Endothelial cell of umbilical vein (primary cell): Measurements from ENCODE around the gene DNASE2. TPM values are rescaled to one million over a fixed set of nuclear protein-coding genes. Genes with fewer than 3 reads are reported as not detected.

ENCODE experiments used
- BruUV-seq: library from RNA; stranded (reverse); fragments of 400-500 nt; replicated peaks from 2 replicates; lab custom pipeline; 2021; lab: Mats Ljungman, UMichigan
- CTCF ChIA-PET: fragments of 300-600, 350-600 bp; sonication (Branson Sonifier 250); formaldehyde crosslinking; loops from one replicate; lab custom pipeline; 2021; ENCODE audit warnings: antibody characterized with exemption, inconsistent platforms; lab: Charles Lee
- POLR2A ChIA-PET: fragments of 300-600, 350-600 bp; sonication (Branson Sonifier 250); formaldehyde crosslinking; loops from one replicate; lab custom pipeline; 2021; ENCODE audit warnings: antibody characterized with exemption, inconsistent platforms; lab: Charles Lee
- DNase-seq: peaks from one replicate; pipeline ENCODE4 v3.0.0-alpha.2; 2011; ENCODE audit warnings: low read depth, low spot score
- FAIRE-seq: peaks from 2 replicates; lab custom pipeline; 2011; peaks lifted over from hg19 to GRCh38; lab: Jason Lieb, UNC
- H2AFZ ChIP-seq: 2 replicates; pipeline ENCODE4 v1.6.0; 2012; ENCODE audit warnings: low read depth, low read length, control low read depth, inconsistent platforms
- H3K27ac ChIP-seq: 2 replicates; pipeline ENCODE4 v1.5.1; 2011; ENCODE audit warnings: low read depth, mild to moderate bottlenecking, control low read depth, low read length, moderate library complexity; ENCODE audit not compliant: insufficient read depth
- H3K27me3 ChIP-seq, 2 experiments: 2 replicates each; pipeline versions ENCODE4 v1.6.0 to v1.6.1; 2011; ENCODE audit warnings: low read length in 2 of 2, mixed read lengths in 1 of 2; ENCODE audit not compliant: control insufficient read depth in 2 of 2, insufficient read depth in 2 of 2
- H3K36me3 ChIP-seq, 2 experiments: 2 replicates in 1 of 2; 3 replicates in 1 of 2; pipeline ENCODE4 v1.5.1; 2011; ENCODE audit warnings: low read length in 2 of 2, mild to moderate bottlenecking in 1 of 2, moderate library complexity in 1 of 2; ENCODE audit not compliant: control insufficient read depth in 2 of 2, insufficient read depth in 2 of 2; ENCODE audit errors: extremely low read depth in 1 of 2
- H3K4me1 ChIP-seq: 3 replicates; pipeline ENCODE4 v1.5.1; 2011; ENCODE audit warnings: mild to moderate bottlenecking, low read length; ENCODE audit not compliant: control insufficient read depth, insufficient read depth; ENCODE audit errors: extremely low read depth
- H3K4me2 ChIP-seq: 2 replicates; pipeline ENCODE4 v1.6.1; 2011; ENCODE audit warnings: low read length, control low read depth, mixed read lengths; ENCODE audit not compliant: insufficient read depth
- H3K4me3 ChIP-seq, 3 experiments: fragments of 200-600 bp in 1 of 3; sonication (generic), shearing (Covaris generic) in 1 of 3; replicated peaks in 1 of 3; 2 replicates each; pipeline ENCODE4 v1.5.1; 2011 to 2016; ENCODE audit warnings: control low read depth in 3 of 3, low read length in 3 of 3, mild to moderate bottlenecking in 2 of 3, inconsistent platforms in 1 of 3, low read depth in 1 of 3, moderate library complexity in 1 of 3; ENCODE audit not compliant: insufficient read depth in 1 of 3
- H3K79me2 ChIP-seq: 2 replicates; pipeline ENCODE4 v1.6.0; 2012; ENCODE audit warnings: low read length, inconsistent platforms; ENCODE audit not compliant: control insufficient read depth, insufficient read depth
- H3K9ac ChIP-seq: replicated peaks from 2 replicates; pipeline ENCODE3; 2011; ENCODE audit warnings: low read length, control low read depth; ENCODE audit not compliant: insufficient read depth; ENCODE audit errors: extremely low read depth
- H3K9me1 ChIP-seq: replicated peaks from 3 replicates; pipeline ENCODE4 v1.6.0; 2011; ENCODE audit warnings: mild to moderate bottlenecking, low read length; ENCODE audit not compliant: control insufficient read depth, insufficient read depth; ENCODE audit errors: extremely low read depth
- H3K9me3 ChIP-seq: replicated peaks from 2 replicates; pipeline ENCODE4 v1.5.1; 2012; ENCODE audit warnings: low read length, inconsistent platforms; ENCODE audit not compliant: control insufficient read depth, insufficient read depth
- H4K20me1 ChIP-seq: replicated peaks from 2 replicates; pipeline ENCODE3; 2011; ENCODE audit warnings: mild to moderate bottlenecking, low read length; ENCODE audit not compliant: control insufficient read depth, insufficient read depth; ENCODE audit errors: extremely low read depth
- CTCF ChIP-seq, 2 donors: IDR thresholded peaks; 1 replicate in 1 of 2; 2 replicates in 1 of 2; pipeline ENCODE4 v1.5.1; 2011; ENCODE audit warnings: low read length in 2 of 2, mild to moderate bottlenecking in 2 of 2, moderate library complexity in 2 of 2, control low read depth in 1 of 2, inconsistent platforms in 1 of 2, low read depth in 1 of 2; ENCODE audit not compliant: insufficient read depth in 1 of 2; ENCODE audit errors: extremely low read depth in 1 of 2
- EZH2 ChIP-seq: IDR thresholded peaks from 2 replicates; pipeline ENCODE4 v1.6.1; 2012; ENCODE audit warnings: borderline replicate concordance, low read depth, mild to moderate bottlenecking, moderate library complexity, low read length, inconsistent platforms; ENCODE audit not compliant: severe bottlenecking
- FOS ChIP-seq: IDR thresholded peaks from 2 replicates; pipeline ENCODE4 v1.6.1; 2011; ENCODE audit warnings: mild to moderate bottlenecking, low read length, moderate library complexity, borderline replicate concordance; ENCODE audit not compliant: insufficient read depth
- GATA2 ChIP-seq: IDR thresholded peaks from 2 replicates; pipeline ENCODE4 v1.7.0; 2011; ENCODE audit warnings: low read depth, mild to moderate bottlenecking, moderate library complexity, mixed read lengths, low read length; ENCODE audit not compliant: insufficient read length, insufficient read depth
- JUN ChIP-seq: IDR thresholded peaks from 2 replicates; pipeline ENCODE4 v1.6.1; 2011; ENCODE audit warnings: borderline replicate concordance, low read depth; ENCODE audit not compliant: insufficient read length, insufficient read depth
- MAX ChIP-seq: IDR thresholded peaks from 2 replicates; pipeline ENCODE4 v1.6.1; 2011; ENCODE audit not compliant: insufficient read depth, insufficient read length
- POLR2A ChIP-seq: IDR thresholded peaks from 2 replicates; pipeline ENCODE4 v1.6.1; 2012; ENCODE audit warnings: low read depth, mild to moderate bottlenecking, control low read depth, low read length
- dilution Hi-C: fragments of 300-500 bp; cut with MboI; formaldehyde crosslinking; loops from one replicate; pipeline ENCODE4 v1.15.0; 2019; ENCODE audit warnings: low sequenced_read_pairs; ENCODE audit not compliant: extremely low pct_ligation_motif_present
- intact Hi-C: fragments of 100-400 bp; cut with micrococcal nuclease; formaldehyde crosslinking; loops from one replicate; pipeline ENCODE4 v1.10.0; 2022
- polyA plus RNA-seq, 4 experiments: library from polyadenylated mRNA; depleted of rRNA in 3 of 4; stranded (reverse) in 3 of 4; unstranded in 1 of 4; fragments of >200 nt; gene quantifications; 2 replicates each; pipeline versions ENCODE4 v1.2.1 to v1.2.3, GENCODE V29; 2011 to 2012; ENCODE audit warnings: missing spikeins in 1 of 4
- total RNA-seq: library from RNA; stranded (reverse); gene quantifications from 2 replicates; pipeline ENCODE4 v1.2.3, GENCODE V29; 2021

DNASE2 gene
- total and polyA plus RNA-seq, 2 donors (not counting 3 experiments of a cell fraction or from before 2014, with no cell fraction given), result 31.3 to 51.9 TPM

- DNase-seq (no peak), FAIRE-seq (no peak)
- ChIA-PET POLR2A (no interaction called here), CTCF (interaction anchor here (1.0 to 1.8 kb wide), 5 partner anchors 10 to 68 kb away, joined by 3 to 5 read pairs (median 4); no protein-coding TSS in a partner anchor)
- no peak within 1 kb of the TSS for H3K27ac ChIP-seq
- BruUV-seq, result no TSS peak
- no peaks in the 10 kb centered on the region for H4K20me1 ChIP-seq
- no peak within 1 kb of the TSS for H3K4me2 ChIP-seq
- TF ChIP-seq FOS (no peak), POLR2A (no peak), MAX (no peak), EZH2 (peak; percentile 79)
- no peaks in the 10 kb centered on the region for H3K9me3 ChIP-seq
- intact Hi-C loops (no loop called here), dilution Hi-C loops (no loop called here)
- no peaks in the 10 kb centered on the region for H3K4me1 ChIP-seq
- no peaks in the 10 kb centered on the region for H3K9me1 ChIP-seq
- H3K36me3 ChIP-seq, result no peaks in the 10 kb centered on the region
- no peak within 1 kb of the TSS for H3K9ac ChIP-seq
- H2AFZ ChIP-seq, result no peak within 1 kb of the TSS
- H3K79me2 ChIP-seq, result no peaks in the 10 kb centered on the region
- peak within 1 kb of the TSS in 1 of 3 experiments; percentile 22 for H3K4me3 ChIP-seq
- H3K27me3 ChIP-seq, result peaks cover 50 to 62% of the 10 kb centered on the region in 2 experiments
These were observed 46.7 kb downstream of the DNASE2 start, which contains the start of gene RTBDN for GRCh38 chr19:12834566-12834943. TSS of gene RTBDN (minus strand) at chr19:12834579. CDS start at chr19:12829979, 4,600 bp downstream.

GRCh38 chr19:12833738-12834565 lies 47.3 kb downstream of the DNASE2 start:
- DNase-seq (no peak), FAIRE-seq (no peak)
- Histone ChIP-seq H3K36me3 (no peaks in the 10 kb centered on the region), H3K4me2 (no peak overlapping the region), H3K4me1 (no peaks in the 10 kb centered on the region), H3K27ac (no peak overlapping the region), H4K20me1 (no peaks in the 10 kb centered on the region), H2AFZ (no peak overlapping the region), H3K79me2 (no peaks in the 10 kb centered on the region), H3K9ac (no peak overlapping the region), H3K27me3 (peaks cover 44 to 56% of the 10 kb centered on the region in 2 experiments), H3K9me3 (no peaks in the 10 kb centered on the region), H3K4me3 (peak overlapping the region in 1 of 3 experiments; percentile 22), H3K9me1 (no peaks in the 10 kb centered on the region)
- no peak for TF ChIP-seq JUN
- TF ChIP-seq EZH2, result no peak
- TF ChIP-seq GATA2, result no peak
- TF ChIP-seq MAX, result no peak
- no peak for TF ChIP-seq CTCF (IDR thresholded peaks at IDR 0.05; ENCODE audit: extremely low read depth in 1 of 2, insufficient read depth in 1 of 2, low read depth in 1 of 2, low read length in 2 of 2)
- CTCF ChIA-PET, result interaction anchor here (1.0 to 1.8 kb wide), 5 partner anchors 10 to 68 kb away, joined by 3 to 5 read pairs (median 4); no protein-coding TSS in a partner anchor
- POLR2A ChIA-PET, result no interaction called here
- intact Hi-C loops, result no loop called here
- dilution Hi-C loops, result no loop called here
- no TSS peak for BruUV-seq
